GM13977 (cell line): ENCODE data around the gene TAPT1.

ENCODE experiments used
- DNase-seq: peaks from one replicate; pipeline ENCODE4 v3.0.0; 2012; ENCODE audit warnings: low spot score
- in situ Hi-C: fragments of 300-500 bp; cut with MboI; formaldehyde crosslinking; loops from one replicate; pipeline ENCODE4 v1.12.0; 2022; ENCODE audit warnings: low sequenced_read_pairs, low pct_unique_long_range_greater_than_20kb, mixed read lengths, inconsistent platforms; ENCODE audit not compliant: unreplicated experiment
- TF ChIP-seq, protein P1 (sequence below): IDR thresholded peaks from 2 replicates; pipeline ENCODE4 v1.5.1; 2012; ENCODE audit warnings: mild to moderate bottlenecking, control low read depth; ENCODE audit not compliant: insufficient read depth; ENCODE audit errors: extremely low read depth, missing control alignments

The TAPT1 gene

DNA sequence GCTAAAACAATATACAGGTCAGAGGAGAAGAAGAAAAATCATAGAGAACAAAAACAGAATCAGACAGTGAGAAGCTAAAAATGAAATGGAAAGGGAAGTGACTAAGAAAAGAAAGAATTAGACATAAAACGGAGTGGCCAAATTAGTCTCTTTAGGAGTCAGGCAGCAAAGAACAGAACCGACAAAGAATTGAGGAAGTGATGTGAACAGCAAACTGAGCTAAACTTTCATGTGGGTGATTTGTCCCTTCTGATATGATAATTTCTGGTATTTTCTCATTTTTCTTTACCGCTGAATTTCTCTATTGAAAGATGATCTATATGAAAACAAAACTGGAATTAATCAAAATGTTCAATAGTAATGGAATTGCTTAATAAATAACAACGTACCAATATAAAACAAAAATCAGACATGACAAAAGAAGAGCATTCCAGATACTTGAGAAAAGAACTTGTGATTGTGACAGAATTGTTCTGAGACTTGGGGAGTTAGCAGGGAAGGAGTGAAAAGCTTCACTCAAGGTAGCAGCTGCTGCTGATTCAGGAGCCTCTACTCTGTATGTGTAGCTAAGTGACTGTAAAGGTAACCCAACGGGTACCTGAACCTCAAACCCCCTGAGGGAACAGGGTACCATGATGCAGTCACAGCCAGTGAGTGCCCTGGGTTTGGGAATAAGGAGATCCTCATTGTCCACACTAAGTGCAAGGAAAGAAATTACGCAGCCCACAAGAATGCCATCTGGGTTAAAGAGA, 8.8 kb downstream of the TAPT1 start:
- in situ Hi-C loops = loop anchor here (25.0 kb wide), 1 partner anchor 1205 kb away; the partner anchor contains the start of gene CPEB2
- TF ChIP-seq, protein P1, sequence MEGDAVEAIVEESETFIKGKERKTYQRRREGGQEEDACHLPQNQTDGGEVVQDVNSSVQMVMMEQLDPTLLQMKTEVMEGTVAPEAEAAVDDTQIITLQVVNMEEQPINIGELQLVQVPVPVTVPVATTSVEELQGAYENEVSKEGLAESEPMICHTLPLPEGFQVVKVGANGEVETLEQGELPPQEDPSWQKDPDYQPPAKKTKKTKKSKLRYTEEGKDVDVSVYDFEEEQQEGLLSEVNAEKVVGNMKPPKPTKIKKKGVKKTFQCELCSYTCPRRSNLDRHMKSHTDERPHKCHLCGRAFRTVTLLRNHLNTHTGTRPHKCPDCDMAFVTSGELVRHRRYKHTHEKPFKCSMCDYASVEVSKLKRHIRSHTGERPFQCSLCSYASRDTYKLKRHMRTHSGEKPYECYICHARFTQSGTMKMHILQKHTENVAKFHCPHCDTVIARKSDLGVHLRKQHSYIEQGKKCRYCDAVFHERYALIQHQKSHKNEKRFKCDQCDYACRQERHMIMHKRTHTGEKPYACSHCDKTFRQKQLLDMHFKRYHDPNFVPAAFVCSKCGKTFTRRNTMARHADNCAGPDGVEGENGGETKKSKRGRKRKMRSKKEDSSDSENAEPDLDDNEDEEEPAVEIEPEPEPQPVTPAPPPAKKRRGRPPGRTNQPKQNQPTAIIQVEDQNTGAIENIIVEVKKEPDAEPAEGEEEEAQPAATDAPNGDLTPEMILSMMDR = no peak
- DNase-seq = peak; percentile 40

- in situ Hi-C loops = loop anchor here (25.0 kb wide), 1 partner anchor 1201 kb away; the partner anchor contains the start of gene CPEB2
- TF ChIP-seq, protein P1 = no peak
- DNase-seq = no peak
These were observed 13.2 kb downstream of the TAPT1 start for GRCh38 chr4:16213121-16213520.

DNA sequence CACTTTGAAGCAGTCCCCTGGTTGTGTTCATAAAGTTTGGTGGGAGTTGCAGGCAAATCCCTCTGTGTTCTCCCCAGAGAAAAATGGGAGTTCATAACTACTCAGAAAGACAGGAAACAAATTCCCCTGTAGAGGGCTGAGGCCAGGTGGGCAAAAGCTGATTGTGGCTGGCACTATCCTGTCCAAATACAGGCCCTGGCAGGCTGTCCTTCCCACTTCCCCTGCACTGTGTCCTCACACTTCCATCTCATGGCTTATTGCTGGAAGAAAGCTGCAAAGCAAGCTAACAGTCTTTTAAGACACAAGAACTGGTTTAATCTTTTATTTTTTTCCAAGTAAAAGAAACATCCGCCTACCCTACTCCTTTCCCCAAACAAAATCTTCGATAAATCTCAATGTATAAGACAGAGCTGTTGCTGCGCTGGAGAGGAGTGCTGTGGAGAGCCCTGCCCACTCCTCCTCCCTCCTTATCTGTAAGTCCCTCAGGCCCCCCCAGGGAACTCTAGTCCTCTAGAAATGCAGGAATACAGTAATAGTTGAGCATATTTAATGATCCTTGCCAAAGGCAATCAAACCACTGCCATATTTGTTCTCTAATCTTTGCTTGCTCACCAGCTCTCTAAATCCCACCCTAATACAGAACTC, 14.0 kb downstream of the TAPT1 start:
- TF ChIP-seq, protein P1 = no peak
- no peak for DNase-seq
- in situ Hi-C loops = loop anchor here (25.0 kb wide), 1 partner anchor 1200 kb away; the partner anchor contains the start of gene CPEB2

GRCh38 chr4:16207409-16207808, 18.9 kb downstream of the TAPT1 start:
- in situ Hi-C loops = loop anchor here (25.0 kb wide), 1 partner anchor 1195 kb away; the partner anchor contains the start of gene CPEB2
- TF ChIP-seq, protein P1 = no peak
- DNase-seq = no peak

- in situ Hi-C loops = loop anchor here (25.0 kb wide), 1 partner anchor 1195 kb away; the partner anchor contains the start of gene CPEB2
- TF ChIP-seq, protein P1 = no peak
- no peak for DNase-seq
These were observed 19.4 kb downstream of the TAPT1 start for GRCh38 chr4:16206848-16207247.

DNA sequence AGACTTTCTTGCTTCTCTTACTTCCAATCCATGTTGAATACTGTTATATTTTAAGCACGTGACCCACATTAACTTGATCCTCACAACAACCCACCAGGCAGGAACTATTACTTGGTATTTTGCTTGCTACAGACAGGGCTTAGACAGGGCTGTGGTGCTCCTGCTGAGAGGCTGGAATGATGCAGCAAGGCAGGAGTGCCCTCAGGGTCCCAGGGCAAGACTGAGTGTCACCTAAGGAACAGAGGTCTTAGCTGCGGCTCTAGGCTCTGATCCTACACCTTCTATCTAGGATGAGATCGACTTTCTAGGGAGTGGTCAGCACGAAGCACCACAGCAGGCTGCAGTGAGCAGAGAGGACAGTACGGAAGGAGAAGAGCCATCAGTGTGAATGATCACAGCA, 20.0 kb downstream of the TAPT1 start:
- DNase-seq = no peak
- in situ Hi-C loops = loop anchor here (25.0 kb wide), 1 partner anchor 1194 kb away; the partner anchor contains the start of gene CPEB2
- TF ChIP-seq, protein P1 = no peak
